Kidney epithelial cell (primary cell): ENCODE results near the gene SUPT3H. TPM values are rescaled to one million over a fixed set of nuclear protein-coding genes. Genes with fewer than 3 reads are reported as not detected.

Experiments used
- DNase-seq: peaks from one replicate; pipeline ENCODE4 v3.0.0-alpha.2; 2010; ENCODE audit warnings: low read depth
- H3K27me3 ChIP-seq: 2 replicates; pipeline ENCODE4 v1.6.0; 2011; ENCODE audit warnings: low read length; ENCODE audit not compliant: control insufficient read depth, insufficient read depth
- H3K36me3 ChIP-seq: 2 replicates; pipeline ENCODE4 v1.5.1; 2011; ENCODE audit warnings: low read length; ENCODE audit not compliant: control insufficient read depth, insufficient read depth
- H3K4me3 ChIP-seq: 2 replicates; pipeline ENCODE4 v1.5.1; 2011; ENCODE audit warnings: low read depth, mild to moderate bottlenecking, control low read depth, low read length
- CTCF ChIP-seq: IDR thresholded peaks from 2 replicates; pipeline ENCODE4 v1.5.1; 2011; ENCODE audit warnings: mild to moderate bottlenecking, moderate library complexity, low read length, control low read depth, inconsistent platforms; ENCODE audit not compliant: insufficient read depth, poor library complexity, severe bottlenecking
- total RNA-seq: library from RNA; depleted of rRNA; stranded (reverse); fragments of >200 nt; gene quantifications from 2 replicates; pipeline ENCODE4 v1.2.3, GENCODE V29; 2015

SUPT3H gene
- total RNA-seq, 1 donor from 2014 or later: 18.3 TPM

DNA sequence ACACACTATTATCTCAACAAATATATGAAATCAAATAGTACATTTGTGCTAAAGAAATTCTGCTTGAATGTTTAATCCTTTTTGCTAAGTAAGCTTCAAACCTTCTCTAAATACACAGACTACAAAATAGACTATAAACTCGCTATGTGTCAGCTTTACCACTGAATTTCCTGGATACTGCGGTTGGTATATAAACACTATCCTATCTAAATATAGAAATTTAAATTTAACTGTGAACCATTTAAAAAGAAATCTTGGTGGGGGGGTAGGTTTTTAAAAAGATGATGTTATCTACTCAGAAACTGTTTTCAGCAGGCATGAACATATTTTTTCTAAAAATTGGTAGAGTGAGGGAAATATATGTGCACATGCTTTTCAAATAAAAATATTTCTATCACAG, 356.1 kb downstream of the SUPT3H start:
- Histone ChIP-seq H3K27me3 (no peaks in the 10 kb centered on the region), H3K4me3 (no peak overlapping the region), H3K36me3 (no peaks in the 10 kb centered on the region)
- no peak for DNase-seq
- no peak for TF ChIP-seq CTCF

DNA sequence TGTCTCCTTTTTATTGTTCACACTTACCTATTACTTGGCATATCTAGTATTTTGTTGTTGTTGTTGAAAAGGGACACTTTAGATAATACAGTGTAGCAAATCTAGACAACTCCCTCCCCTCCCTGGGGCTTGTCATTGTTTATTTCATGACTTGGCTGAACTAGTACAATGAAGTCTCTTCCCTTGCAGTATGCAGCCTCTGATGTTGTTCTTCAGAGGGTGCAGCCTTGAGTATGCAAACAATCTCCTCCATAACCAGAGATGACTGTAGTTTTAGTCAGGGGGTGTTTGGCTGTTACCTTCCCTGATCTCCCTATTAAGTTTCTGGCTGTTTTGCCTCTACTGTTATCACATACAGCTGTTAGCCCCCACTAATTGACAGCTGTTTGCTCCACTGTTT, 365.0 kb downstream of the SUPT3H start:
- DNase-seq: no peak
- H3K27me3 ChIP-seq: no peaks in the 10 kb centered on the region
- no peak overlapping the region for H3K4me3 ChIP-seq
- no peak for TF ChIP-seq CTCF
- no peaks in the 10 kb centered on the region for H3K36me3 ChIP-seq

GRCh38 chr6:45009576-45009975, 368.2 kb downstream of the SUPT3H start:
- H3K36me3 ChIP-seq: no peaks in the 10 kb centered on the region
- no peaks in the 10 kb centered on the region for H3K27me3 ChIP-seq
- no peak overlapping the region for H3K4me3 ChIP-seq
- TF ChIP-seq CTCF: no peak
- DNase-seq: no peak

DNA sequence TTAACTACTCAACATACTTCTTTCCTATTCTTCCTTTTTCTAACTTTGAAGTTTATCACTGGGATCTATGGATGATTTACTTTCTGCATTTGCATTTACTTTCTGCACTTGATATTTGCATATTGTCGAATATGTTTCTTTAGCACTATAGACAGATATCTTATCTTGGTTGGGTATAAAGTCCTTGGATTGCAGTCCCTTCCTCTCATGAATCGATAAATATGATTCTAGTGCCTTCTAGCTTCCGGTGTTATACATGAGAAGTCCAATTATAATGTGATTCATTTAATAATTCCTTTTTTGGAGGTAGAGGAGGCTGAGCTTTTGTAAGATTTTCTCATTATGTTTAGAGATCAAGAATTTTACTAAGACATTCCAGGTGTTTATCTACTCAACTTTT, 370.8 kb downstream of the SUPT3H start:
- Histone ChIP-seq H3K36me3 (no peaks in the 10 kb centered on the region), H3K4me3 (no peak overlapping the region), H3K27me3 (no peaks in the 10 kb centered on the region)
- no peak for DNase-seq
- TF ChIP-seq CTCF: no peak

GRCh38 chr6:45003961-45004360, 373.8 kb downstream of the SUPT3H start:
- H3K4me3 ChIP-seq: no peak overlapping the region
- H3K36me3 ChIP-seq: no peaks in the 10 kb centered on the region
- H3K27me3 ChIP-seq: no peaks in the 10 kb centered on the region
- no peak for DNase-seq
- TF ChIP-seq CTCF: no peak

DNA sequence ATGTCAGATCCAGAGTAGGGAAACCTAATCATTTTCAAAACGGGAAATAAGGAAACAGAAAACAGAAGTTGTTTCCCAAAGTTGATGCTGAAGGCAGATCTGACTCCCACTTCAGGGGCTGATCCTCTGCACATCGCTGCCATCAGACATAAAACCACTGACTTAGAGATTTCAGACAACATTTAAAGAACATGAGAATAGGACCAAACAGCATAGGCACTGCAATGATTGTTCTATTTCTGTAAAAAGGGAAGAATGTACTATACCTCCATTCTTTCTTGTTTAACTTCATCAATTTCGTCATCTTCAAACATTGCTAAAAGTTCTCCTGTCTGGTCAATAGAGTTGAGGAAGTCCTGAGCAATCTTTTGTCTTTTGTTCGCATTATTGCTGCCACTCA, 374.3 kb downstream of the SUPT3H start:
- H3K36me3 ChIP-seq: no peaks in the 10 kb centered on the region
- no peak for TF ChIP-seq CTCF
- no peak for DNase-seq
- H3K27me3 ChIP-seq: no peaks in the 10 kb centered on the region
- no peak overlapping the region for H3K4me3 ChIP-seq
